Suppressor macrophage treated with lipopolysaccharide for 4 hours (primary cell): ENCODE results near the gene TTC22.

ENCODE experiments used
- DNase-seq: peaks from one replicate; pipeline ENCODE4 v3.0.0-alpha.2; 2020

Gene TTC22

GRCh38 chr1:54833121-54833520, 32.0 kb upstream of the TTC22 start:
- DNase-seq: no peak

DNA sequence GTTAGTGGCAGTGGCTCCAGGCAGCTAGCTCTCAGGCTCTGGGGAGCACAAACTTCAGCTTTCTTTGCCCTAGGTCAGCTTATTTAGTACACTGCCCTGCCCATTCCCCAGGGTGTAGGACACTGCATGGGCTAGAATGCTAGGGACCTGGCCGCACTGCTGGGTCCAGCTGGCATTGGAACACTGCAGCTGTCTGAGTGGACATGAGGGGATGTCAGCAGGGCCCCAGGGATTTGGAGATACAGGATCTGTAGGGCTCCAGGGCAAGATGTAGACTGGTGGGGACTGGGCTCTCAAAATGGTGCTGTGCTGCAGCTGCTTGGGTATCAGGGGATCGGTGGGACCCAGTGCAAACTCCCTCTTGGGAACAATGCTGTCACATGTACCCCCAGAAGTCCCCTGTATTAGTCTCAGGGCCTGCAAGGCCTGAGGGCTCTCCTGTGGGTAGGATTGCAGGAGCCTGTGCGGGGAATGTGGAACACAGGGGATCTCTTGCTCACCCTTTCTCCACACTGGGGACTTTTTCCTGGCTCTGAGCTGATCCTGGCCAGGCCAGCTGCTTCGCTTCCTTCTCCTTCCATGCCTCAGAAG, 25.2 kb upstream of the TTC22 start:
- DNase-seq: no peak

GRCh38 chr1:54825696-54826095, 24.6 kb upstream of the TTC22 start:
- no peak for DNase-seq

- no peak for DNase-seq
These were observed 22.5 kb upstream of the TTC22 start for GRCh38 chr1:54823670-54824069.

- no peak for DNase-seq
These were observed 18.6 kb upstream of the TTC22 start for GRCh38 chr1:54819733-54820132.

DNA sequence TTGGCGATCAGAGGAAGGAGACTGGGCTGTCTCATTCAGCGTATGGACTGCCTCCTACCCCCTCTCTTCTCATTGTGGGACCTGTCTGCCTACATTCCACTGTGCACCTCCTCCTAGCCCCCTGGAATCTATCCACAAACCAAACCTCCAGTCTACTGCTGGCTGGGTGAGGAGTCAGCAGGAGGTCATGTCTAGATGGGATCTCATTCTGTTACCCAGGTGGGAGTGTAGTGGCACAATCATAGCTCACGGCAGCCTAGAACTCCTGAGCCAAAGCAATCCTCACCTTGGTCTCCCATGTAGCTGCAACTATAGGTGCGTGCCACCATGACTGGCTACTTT, 18.0 kb upstream of the TTC22 start:
- no peak for DNase-seq

GRCh38 chr1:54818461-54819194, 17.5 kb upstream of the TTC22 start:
- DNase-seq: no peak

GRCh38 chr1:54816951-54817350, 15.8 kb upstream of the TTC22 start:
- no peak for DNase-seq

- no peak for DNase-seq
These were observed 15.0 kb upstream of the TTC22 start for GRCh38 chr1:54816130-54816529.

- no peak for DNase-seq
These were observed 14.2 kb upstream of the TTC22 start for GRCh38 chr1:54815086-54815876.

GRCh38 chr1:54814571-54814970, 13.4 kb upstream of the TTC22 start:
- DNase-seq: no peak

DNA sequence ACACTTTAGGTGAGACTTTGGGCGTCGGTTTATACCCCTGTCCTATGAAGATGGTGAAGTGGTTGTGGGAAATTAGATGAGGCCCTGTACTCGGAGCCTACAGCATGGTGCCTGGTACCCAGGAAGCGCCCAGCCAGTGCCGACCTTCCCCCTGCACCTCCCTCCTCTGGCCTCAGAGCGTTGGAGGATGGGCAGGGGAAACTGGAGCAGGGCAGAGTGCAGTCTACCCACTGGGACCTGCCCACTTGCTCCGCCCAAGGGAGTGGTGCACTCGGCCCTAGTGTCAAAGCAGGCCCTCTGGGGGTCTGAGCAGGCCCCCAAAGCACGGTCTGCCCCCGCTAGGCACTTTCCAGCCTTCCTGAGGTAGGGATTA, 13.0 kb upstream of the TTC22 start:
- DNase-seq: no peak

- no peak for DNase-seq
These were observed 12.5 kb upstream of the TTC22 start for GRCh38 chr1:54813485-54814125.

GRCh38 chr1:54812801-54813484, 11.8 kb upstream of the TTC22 start:
- DNase-seq: no peak

GRCh38 chr1:54811739-54812655, 10.9 kb upstream of the TTC22 start:
- no peak for DNase-seq

GRCh38 chr1:54811066-54811465, 9.9 kb upstream of the TTC22 start:
- no peak for DNase-seq

DNA sequence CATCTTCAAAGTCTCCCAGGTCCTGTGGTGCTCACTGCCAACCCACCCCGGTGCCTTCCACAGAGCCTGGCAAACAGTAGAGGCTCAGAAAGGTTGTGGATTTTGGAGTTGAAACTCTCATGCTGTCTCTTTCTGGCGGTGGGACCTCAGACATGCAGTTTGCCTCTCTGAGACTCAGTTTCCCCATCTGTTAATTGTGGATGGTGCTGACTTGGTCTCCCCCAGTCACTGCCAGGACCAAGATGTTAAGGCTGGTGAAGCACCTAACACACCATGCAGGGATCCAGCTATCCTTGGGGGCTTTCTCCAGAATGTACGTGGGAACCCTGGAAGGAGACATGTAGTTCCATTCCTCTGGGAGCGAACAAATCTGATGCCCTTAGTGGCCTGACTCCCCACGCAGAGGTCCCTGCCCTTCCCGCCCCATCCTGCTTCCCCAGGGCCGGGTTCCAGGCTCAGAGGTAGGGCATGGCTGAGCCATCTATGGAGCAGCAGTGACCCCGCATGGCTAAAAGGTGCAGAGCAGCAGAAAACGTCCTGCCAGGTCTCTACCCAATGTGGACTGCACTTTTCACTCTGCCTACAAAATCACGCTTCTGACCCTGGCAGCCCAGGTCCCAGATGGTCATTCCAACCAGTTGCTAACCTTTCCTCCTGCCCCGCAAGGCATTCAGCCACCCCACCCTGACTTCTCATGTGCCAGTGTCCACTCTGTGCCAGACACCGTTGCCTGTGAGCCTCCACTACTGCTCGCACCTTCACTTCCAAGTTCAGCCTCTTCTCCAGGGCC, 9.2 kb upstream of the TTC22 start:
- DNase-seq: peak; percentile 76

DNA sequence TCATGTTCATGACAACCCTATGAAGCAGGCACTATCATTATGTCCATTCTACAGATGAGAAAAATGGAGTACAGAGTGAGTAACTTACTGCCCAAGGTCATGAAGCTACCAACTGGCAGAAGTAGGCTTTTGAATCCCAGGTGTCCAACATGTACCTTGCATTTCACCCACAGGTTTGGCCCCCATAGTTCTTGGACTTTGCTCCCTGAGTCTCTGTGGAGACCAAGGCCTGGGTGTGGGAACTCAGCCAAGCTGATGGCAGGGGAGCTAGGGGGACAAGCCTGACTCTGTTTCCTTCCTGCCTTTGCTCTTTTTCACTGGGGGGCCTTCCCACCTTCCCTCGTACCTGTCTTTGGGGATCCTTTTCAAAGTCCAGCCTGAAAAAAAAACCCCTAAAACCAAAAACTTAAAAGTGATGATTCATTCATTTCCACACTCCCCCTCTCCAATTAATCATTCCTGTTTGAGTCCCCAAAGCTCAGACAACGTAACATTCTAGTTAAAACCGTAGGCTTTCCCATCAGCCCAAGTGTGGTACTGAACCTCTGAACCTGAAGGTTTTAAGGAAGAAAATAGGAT, 8.5 kb upstream of the TTC22 start:
- no peak for DNase-seq

DNA sequence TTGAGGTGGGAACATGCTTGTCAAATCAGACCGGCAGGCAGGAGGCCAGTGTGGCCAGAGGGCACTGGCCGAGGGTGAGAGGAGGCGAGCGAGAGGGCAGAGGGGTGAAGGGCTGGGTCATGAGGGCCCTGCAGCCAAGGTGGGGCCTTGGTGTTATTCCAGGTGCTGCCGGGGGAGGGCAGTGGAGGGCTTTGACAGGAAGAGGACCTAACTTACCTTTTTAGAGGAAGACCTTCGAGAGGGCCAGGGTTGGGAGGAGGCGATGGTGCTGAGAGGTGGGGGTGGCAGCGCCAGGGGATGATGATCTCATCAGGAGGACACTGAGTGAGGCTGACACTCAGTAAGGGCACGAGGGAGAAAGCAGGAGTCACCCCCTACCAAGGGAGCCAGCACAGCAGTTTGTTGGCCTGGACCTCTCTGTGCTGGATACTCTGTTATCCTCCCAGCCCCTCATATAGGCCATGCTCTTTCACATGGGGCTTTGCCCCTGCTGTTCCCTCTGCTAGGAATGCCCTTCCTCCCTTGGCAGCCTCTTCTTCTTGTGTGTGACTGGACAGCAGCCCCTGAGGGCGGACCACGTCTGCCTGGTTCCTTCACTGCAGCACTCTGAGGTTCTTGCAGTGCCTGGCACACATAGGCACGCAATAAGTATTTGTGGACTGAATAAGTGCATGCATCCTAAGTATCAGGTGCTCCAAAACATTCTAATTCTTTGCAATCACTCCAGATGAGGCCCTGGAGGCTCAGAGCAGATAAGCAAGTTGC, 7.5 kb upstream of the TTC22 start:
- DNase-seq: no peak

DNA sequence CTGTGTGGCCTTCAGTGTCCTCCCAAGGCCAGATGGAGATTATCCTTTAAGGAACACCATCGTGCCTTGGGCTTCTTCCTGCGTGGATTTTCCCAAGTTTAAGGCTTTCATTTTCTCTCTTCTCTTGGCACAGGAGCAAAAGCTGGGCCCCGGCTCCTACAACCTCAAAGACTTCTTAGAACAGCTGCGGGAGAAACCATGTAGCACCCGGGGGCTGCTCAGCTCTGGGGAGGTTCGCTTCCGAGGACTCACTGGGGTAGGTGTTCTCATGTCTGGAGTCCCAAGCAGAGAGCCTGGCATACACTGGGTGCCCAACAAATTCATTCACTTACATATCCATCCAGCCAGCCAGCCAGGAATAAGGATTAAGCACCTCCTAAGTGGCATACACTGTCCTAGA, 6.6 kb upstream of the TTC22 start:
- no peak for DNase-seq
